ENCODE data around the gene CCDC106. TPM values are rescaled to one million over a fixed set of nuclear protein-coding genes. Genes with fewer than 3 reads are reported as not detected.
A peak's percentile ranks its signal among the peaks of the same experiment; 100 is the strongest.

The CCDC106 gene
- total RNA-seq, 1 donor from 2014 or later: 12.2 TPM

- peaks cover 7% of the 10 kb centered on the region for H3K36me3 Mint-ChIP-seq (ENCODE audit: low read depth, unreplicated experiment)
- H3K9me3 Mint-ChIP-seq (ENCODE audit: unreplicated experiment): peaks cover 3% of the 10 kb centered on the region
- H3K27me3 ChIP-seq (ENCODE audit: insufficient read depth, low read length): no peaks in the 10 kb centered on the region
- H3K4me2 ChIP-seq (ENCODE audit: low read length): peak overlapping the region; percentile 98
- FAIRE-seq (no peak), DNase-seq (ENCODE audit: low read depth) (no peak)
- H3K27ac ChIP-seq (ENCODE audit: low read depth, low read length): peak overlapping the region; percentile 96
- H3K9me3 ChIP-seq (ENCODE audit: insufficient read depth, low read depth, low read length): no peaks in the 10 kb centered on the region
- peak overlapping the region; percentile 72 for H2AFZ ChIP-seq (ENCODE audit: low read depth, low read length)
- H3K4me3 Mint-ChIP-seq (ENCODE audit: unreplicated experiment): peak overlapping the region; percentile 100
- peaks cover 23% of the 10 kb centered on the region for H3K4me1 ChIP-seq (ENCODE audit: insufficient read depth, low read length)
- H3K9ac ChIP-seq (ENCODE audit: low read length): peak overlapping the region; percentile 100
- H3K27me3 Mint-ChIP-seq (ENCODE audit: low read depth, unreplicated experiment): no peaks in the 10 kb centered on the region
- H3K4me1 Mint-ChIP-seq (ENCODE audit: low read depth, unreplicated experiment): peaks cover 22% of the 10 kb centered on the region
- H3K27ac Mint-ChIP-seq (ENCODE audit: unreplicated experiment): peak overlapping the region; percentile 100
- H3K79me2 ChIP-seq (ENCODE audit: insufficient read depth, low read length): peaks cover 48% of the 10 kb centered on the region
- TF ChIP-seq CTCF (IDR thresholded peaks at IDR 0.05; ENCODE audit: insufficient read depth, low read depth, low read length) (no peak), EZH2 (IDR thresholded peaks at IDR 0.05; ENCODE audit: insufficient read depth, low read length) (no peak)
- peak overlapping the region; percentile 99 for H3K4me3 ChIP-seq (ENCODE audit: insufficient read depth, low read depth, low read length)
- H3K36me3 ChIP-seq (ENCODE audit: insufficient read depth, low read length): no peaks in the 10 kb centered on the region
- peaks cover 14% of the 10 kb centered on the region for H4K20me1 ChIP-seq (ENCODE audit: insufficient read depth, low read length)
These were observed 12.7 kb upstream of the CCDC106 start for GRCh38 chr19:55635334-55635717.

- Histone ChIP-seq H3K4me1 (ENCODE audit: insufficient read depth, low read length) (peaks cover 25% of the 10 kb centered on the region), H3K79me2 (ENCODE audit: insufficient read depth, low read length) (peaks cover 48% of the 10 kb centered on the region)
- TF ChIP-seq EZH2 (IDR thresholded peaks at IDR 0.05; ENCODE audit: insufficient read depth, low read length) (no peak), CTCF (IDR thresholded peaks at IDR 0.05; ENCODE audit: insufficient read depth, low read depth, low read length) (no peak)
These were observed 12.1 kb upstream of the CCDC106 start for GRCh38 chr19:55635856-55636440.

GRCh38 chr19:55636723-55637122 lies 11.3 kb upstream of the CCDC106 start:
- TF ChIP-seq CTCF (IDR thresholded peaks at IDR 0.05; ENCODE audit: insufficient read depth, low read depth, low read length) (no peak), EZH2 (IDR thresholded peaks at IDR 0.05; ENCODE audit: insufficient read depth, low read length) (no peak)
- Mint-ChIP-seq H3K4me3 (ENCODE audit: unreplicated experiment) (peak overlapping the region; percentile 100), H3K27ac (ENCODE audit: unreplicated experiment) (peak overlapping the region; percentile 38), H3K27me3 (ENCODE audit: low read depth, unreplicated experiment) (no peaks in the 10 kb centered on the region), H3K36me3 (ENCODE audit: low read depth, unreplicated experiment) (peaks cover 7% of the 10 kb centered on the region), H3K9me3 (ENCODE audit: unreplicated experiment) (peaks cover 3% of the 10 kb centered on the region), H3K4me1 (ENCODE audit: low read depth, unreplicated experiment) (peaks cover 22% of the 10 kb centered on the region)
- Histone ChIP-seq H3K36me3 (ENCODE audit: insufficient read depth, low read length) (no peaks in the 10 kb centered on the region), H3K4me2 (ENCODE audit: low read length) (peak overlapping the region; percentile 98), H3K27me3 (ENCODE audit: insufficient read depth, low read length) (no peaks in the 10 kb centered on the region), H2AFZ (ENCODE audit: low read depth, low read length) (no peak overlapping the region), H4K20me1 (ENCODE audit: insufficient read depth, low read length) (peaks cover 14% of the 10 kb centered on the region), H3K4me1 (ENCODE audit: insufficient read depth, low read length) (peaks cover 25% of the 10 kb centered on the region), H3K9ac (ENCODE audit: low read length) (peak overlapping the region; percentile 100), H3K27ac (ENCODE audit: low read depth, low read length) (no peak overlapping the region), H3K79me2 (ENCODE audit: insufficient read depth, low read length) (peaks cover 48% of the 10 kb centered on the region), H3K9me3 (ENCODE audit: insufficient read depth, low read depth, low read length) (no peaks in the 10 kb centered on the region), H3K4me3 (ENCODE audit: insufficient read depth, low read depth, low read length) (no peak overlapping the region)
- no peak for FAIRE-seq
- no peak for DNase-seq (ENCODE audit: low read depth)

More at GRCh38 chr19:55635856-55636440, 12.1 kb upstream of the CCDC106 start:
- peak overlapping the region; percentile 99 for H3K4me3 ChIP-seq (ENCODE audit: insufficient read depth, low read depth, low read length)
- Mint-ChIP-seq H3K9me3 (ENCODE audit: unreplicated experiment) (peaks cover 3% of the 10 kb centered on the region), H3K4me1 (ENCODE audit: low read depth, unreplicated experiment) (peaks cover 22% of the 10 kb centered on the region), H3K27ac (ENCODE audit: unreplicated experiment) (peak overlapping the region; percentile 100), H3K4me3 (ENCODE audit: unreplicated experiment) (peak overlapping the region; percentile 100), H3K36me3 (ENCODE audit: low read depth, unreplicated experiment) (peaks cover 7% of the 10 kb centered on the region), H3K27me3 (ENCODE audit: low read depth, unreplicated experiment) (no peaks in the 10 kb centered on the region)
- H3K9ac ChIP-seq (ENCODE audit: low read length): peak overlapping the region; percentile 100
- no peak overlapping the region for H2AFZ ChIP-seq (ENCODE audit: low read depth, low read length)
- no peaks in the 10 kb centered on the region for H3K36me3 ChIP-seq (ENCODE audit: insufficient read depth, low read length)
- H3K27ac ChIP-seq (ENCODE audit: low read depth, low read length): peak overlapping the region; percentile 96
- FAIRE-seq (no peak), DNase-seq (ENCODE audit: low read depth) (no peak)
- peaks cover 14% of the 10 kb centered on the region for H4K20me1 ChIP-seq (ENCODE audit: insufficient read depth, low read length)
- no peaks in the 10 kb centered on the region for H3K9me3 ChIP-seq (ENCODE audit: insufficient read depth, low read depth, low read length)
- H3K27me3 ChIP-seq (ENCODE audit: insufficient read depth, low read length): no peaks in the 10 kb centered on the region
- peak overlapping the region; percentile 98 for H3K4me2 ChIP-seq (ENCODE audit: low read length)
